ENCODE data around the gene TBC1D5. TPM values are rescaled to one million over a fixed set of nuclear protein-coding genes. Genes with fewer than 3 reads are reported as not detected.
"Not testable (repeated sequence)": the region's sequence is repeated elsewhere in the genome, so short reads cannot be mapped to it uniquely, and the experiment has no call there.

TBC1D5 gene
- 100 to 1,000 TPM in 3 of 7 donors, 10 to 100 TPM in 4; 82.7 to 140 (median 97.9) TPM for total RNA-seq
- polyA plus RNA-seq: 10 to 100 TPM in 1 of 3 donors, 1 to 10 TPM in 2; 6.4 to 17.7 (median 8.6) TPM
- long read RNA-seq, donor 1: 0 reads
- long read RNA-seq, donor 2: 0 reads

GRCh38 chr3:17742102-17742879, at the start of gene TBC1D5:
Gene TBC1D5, minus strand, starts transcription at chr3:17742631. Its CDS starts 234,061 bp downstream, at chr3:17508570.
- WGBS, 5 donors: 0 to 1% (median 0%) methylated on average over 67 to 86 of the region's 86 CpGs
- peak within 1 kb of the TSS; percentile 95 to 99 (median 97) for H3K27ac ChIP-seq
- peak in 2 of 3 donors; percentile 19 to 42 for TF ChIP-seq POLR2A (IDR thresholded peaks at IDR 0.05)
- peak; percentile 88 to 92 (median 92) for TF ChIP-seq POLR2AphosphoS5 (IDR thresholded peaks at IDR 0.05)
- peak in 4 of 11 experiments; percentile 15 to 31 (median 22) for TF ChIP-seq CTCF (IDR thresholded peaks at IDR 0.05 in 8 of 11, conservative IDR thresholded peaks at IDR 0.05 in 3 of 11)
- intact Hi-C loops (cut with DNase I; ENCODE audit: low total_unique reads): no loop called here
- H3K9me3 ChIP-seq: no peaks in the 10 kb centered on the region
- H3K36me3 ChIP-seq: no peaks in the 10 kb centered on the region
- peak; percentile 99 for DNase-seq
- no peaks in the 10 kb centered on the region for H3K27me3 ChIP-seq (replicated peaks in 1 of 7)
- H3K4me3 ChIP-seq: peak within 1 kb of the TSS; percentile 49 to 97 (median 88)
- peaks cover 31 to 64% (median 56%) of the 10 kb centered on the region in 6 donors for H3K4me1 ChIP-seq

- H3K4me3 ChIP-seq: no peak overlapping the region
- peaks cover 0 to 13% (median 3%) of the 10 kb centered on the region in 6 donors for H3K4me1 ChIP-seq
- H3K9me3 ChIP-seq: peaks cover 0 to 39% (median 23%) of the 10 kb centered on the region in 8 donors
- TF ChIP-seq POLR2A (IDR thresholded peaks at IDR 0.05): no peak
- no peak for TF ChIP-seq POLR2AphosphoS5 (IDR thresholded peaks at IDR 0.05)
- TF ChIP-seq CTCF (IDR thresholded peaks at IDR 0.05 in 8 of 11, conservative IDR thresholded peaks at IDR 0.05 in 3 of 11): no peak
- intact Hi-C loops (cut with DNase I; ENCODE audit: low total_unique reads): no loop called here
- no peaks in the 10 kb centered on the region for H3K27me3 ChIP-seq (replicated peaks in 1 of 7)
- no peak for DNase-seq
- H3K27ac ChIP-seq: no peak overlapping the region
- 93 to 100% (median 97%) methylated on average over 1 of the region's 1 CpG for WGBS, 5 donors
- no peaks in the 10 kb centered on the region for H3K36me3 ChIP-seq
Observed at GRCh38 chr3:17783426-17783825, 41.0 kb upstream of the TBC1D5 start.

GRCh38 chr3:17782751-17783150, 40.3 kb upstream of the TBC1D5 start:
- intact Hi-C loops (cut with DNase I; ENCODE audit: low total_unique reads): no loop called here
- TF ChIP-seq CTCF (IDR thresholded peaks at IDR 0.05 in 8 of 11, conservative IDR thresholded peaks at IDR 0.05 in 3 of 11): no peak
- TF ChIP-seq POLR2A (IDR thresholded peaks at IDR 0.05): no peak
- TF ChIP-seq POLR2AphosphoS5 (IDR thresholded peaks at IDR 0.05): no peak
- WGBS, 5 donors: 13 to 26% (median 21%) methylated on average over 2 of the region's 2 CpGs

GRCh38 chr3:17780369-17780768, 37.9 kb upstream of the TBC1D5 start:
- H3K4me3 ChIP-seq; DNase-seq; intact Hi-C loops (cut with DNase I; ENCODE audit: low total_unique reads); H3K36me3 ChIP-seq; H3K27me3 ChIP-seq (replicated peaks in 1 of 7): not testable (repeated sequence)
- H3K9me3 ChIP-seq: peaks cover 0 to 32% (median 23%) of the 10 kb centered on the region in 8 donors
- peak overlapping the region in 1 of 8 donors; percentile 52 for H3K27ac ChIP-seq
- WGBS, 5 donors: 38 to 55% (median 47%) methylated on average over 2 of the region's 2 CpGs
- H3K4me1 ChIP-seq: peaks cover 0 to 13% (median 3%) of the 10 kb centered on the region in 6 donors

More at GRCh38 chr3:17782751-17783150, 40.3 kb upstream of the TBC1D5 start:
- no peak overlapping the region for H3K27ac ChIP-seq
- H3K27me3 ChIP-seq (replicated peaks in 1 of 7): no peaks in the 10 kb centered on the region
- no peak overlapping the region for H3K4me3 ChIP-seq
- H3K9me3 ChIP-seq: peaks cover 0 to 39% (median 23%) of the 10 kb centered on the region in 8 donors
- DNase-seq: no peak
- peaks cover 0 to 13% (median 3%) of the 10 kb centered on the region in 6 donors for H3K4me1 ChIP-seq
- no peaks in the 10 kb centered on the region for H3K36me3 ChIP-seq
